Fibroblast of mammary gland (primary cell): Measurements from ENCODE around the gene IL10RA.
A peak's percentile ranks its signal among the peaks of the same experiment; 100 is the strongest.
"Not testable (repeated sequence)": the region's sequence is repeated elsewhere in the genome, so short reads cannot be mapped to it uniquely, and the experiment has no call there.

Source experiments
- DNase-seq: peaks from one replicate; pipeline ENCODE4 v3.0.0-alpha.2; 2010; ENCODE audit warnings: low read depth
- H3K4me3 ChIP-seq: 2 replicates; pipeline ENCODE4 v1.5.1; 2011; ENCODE audit warnings: low read depth, mild to moderate bottlenecking, low read length, moderate library complexity; ENCODE audit not compliant: control insufficient read depth
- TF ChIP-seq, protein P1 (sequence below): conservative IDR thresholded peaks from 2 replicates; pipeline ENCODE4 v1.5.1; 2011; ENCODE audit warnings: low read depth, low read length, inconsistent platforms; ENCODE audit not compliant: control insufficient read depth, insufficient read depth

The IL10RA gene

DNA sequence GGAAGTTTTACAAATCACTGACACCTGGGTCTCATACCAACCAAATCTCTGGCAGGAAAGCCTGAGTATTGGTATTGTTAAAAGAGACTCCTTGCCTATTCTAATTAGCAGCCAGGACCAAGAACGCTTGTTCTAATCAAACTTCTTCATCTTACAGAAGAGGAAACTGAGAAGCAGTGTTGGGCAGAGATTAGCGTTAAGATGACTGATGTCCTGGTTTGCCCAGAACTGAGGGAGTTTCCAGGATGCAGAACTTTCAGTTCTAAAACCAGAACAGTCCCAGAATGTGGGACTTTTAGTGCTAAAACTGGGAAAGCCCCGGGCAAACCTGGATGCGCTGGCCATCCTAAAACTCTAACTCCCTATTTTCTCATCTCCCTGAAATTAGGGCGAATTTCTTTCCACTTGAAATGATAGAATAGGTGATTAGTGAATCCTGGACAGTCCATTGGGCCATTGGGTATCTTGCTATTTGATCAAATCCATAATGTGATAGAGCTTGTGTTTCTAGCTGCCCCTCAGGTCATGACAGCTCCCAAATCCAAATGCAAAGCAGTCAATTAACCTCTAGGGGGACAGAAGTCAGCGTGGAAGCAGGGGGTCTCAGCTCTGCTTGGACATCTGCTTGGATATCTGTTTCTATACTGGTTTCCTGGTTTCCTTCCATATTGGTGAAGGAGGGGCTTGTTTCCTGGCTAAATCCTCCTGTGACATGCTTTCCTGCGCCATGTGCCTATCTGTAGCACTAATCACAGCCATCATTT lies 41.0 kb upstream of the IL10RA start:
- H3K4me3 ChIP-seq: no peak overlapping the region
- no peak for DNase-seq
- TF ChIP-seq, protein P1, sequence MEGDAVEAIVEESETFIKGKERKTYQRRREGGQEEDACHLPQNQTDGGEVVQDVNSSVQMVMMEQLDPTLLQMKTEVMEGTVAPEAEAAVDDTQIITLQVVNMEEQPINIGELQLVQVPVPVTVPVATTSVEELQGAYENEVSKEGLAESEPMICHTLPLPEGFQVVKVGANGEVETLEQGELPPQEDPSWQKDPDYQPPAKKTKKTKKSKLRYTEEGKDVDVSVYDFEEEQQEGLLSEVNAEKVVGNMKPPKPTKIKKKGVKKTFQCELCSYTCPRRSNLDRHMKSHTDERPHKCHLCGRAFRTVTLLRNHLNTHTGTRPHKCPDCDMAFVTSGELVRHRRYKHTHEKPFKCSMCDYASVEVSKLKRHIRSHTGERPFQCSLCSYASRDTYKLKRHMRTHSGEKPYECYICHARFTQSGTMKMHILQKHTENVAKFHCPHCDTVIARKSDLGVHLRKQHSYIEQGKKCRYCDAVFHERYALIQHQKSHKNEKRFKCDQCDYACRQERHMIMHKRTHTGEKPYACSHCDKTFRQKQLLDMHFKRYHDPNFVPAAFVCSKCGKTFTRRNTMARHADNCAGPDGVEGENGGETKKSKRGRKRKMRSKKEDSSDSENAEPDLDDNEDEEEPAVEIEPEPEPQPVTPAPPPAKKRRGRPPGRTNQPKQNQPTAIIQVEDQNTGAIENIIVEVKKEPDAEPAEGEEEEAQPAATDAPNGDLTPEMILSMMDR: peak; percentile 10

DNA sequence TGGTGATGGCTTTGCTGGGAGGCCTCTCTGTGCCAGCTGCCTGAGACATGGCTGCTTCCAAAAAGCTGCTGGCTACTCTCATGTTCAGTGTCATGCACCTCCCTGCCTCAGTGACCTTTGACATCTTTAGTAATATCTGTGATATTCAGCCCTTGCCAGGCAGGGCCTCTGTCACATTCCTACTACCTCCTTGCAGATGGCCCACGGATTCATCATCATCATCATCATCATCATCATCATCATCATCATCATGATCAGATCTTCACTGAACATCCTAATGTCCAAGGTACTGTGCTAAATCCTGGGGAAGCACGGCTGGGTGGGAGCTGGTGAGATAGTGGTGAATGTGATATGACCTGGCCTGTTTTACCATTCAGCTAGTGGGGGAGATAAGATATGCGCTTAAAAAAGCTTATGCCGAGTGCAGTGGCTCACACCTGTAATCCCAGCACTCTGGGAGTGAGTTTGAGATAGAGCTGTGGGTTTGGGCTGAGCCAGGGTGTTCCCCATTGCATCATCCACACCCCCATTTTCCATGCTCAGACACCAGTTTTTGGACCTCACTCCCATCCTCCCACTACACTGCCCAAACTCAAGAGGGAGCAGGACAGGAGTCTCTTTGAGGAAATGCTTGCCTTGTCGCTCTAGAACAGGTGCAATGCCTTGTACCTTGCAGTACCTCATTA lies 39.9 kb upstream of the IL10RA start:
- DNase-seq: no peak
- H3K4me3 ChIP-seq: no peak overlapping the region
- TF ChIP-seq, protein P1: no peak

GRCh38 chr11:117946842-117947526 lies 39.2 kb upstream of the IL10RA start:
- no peak overlapping the region for H3K4me3 ChIP-seq
- DNase-seq: peak; percentile 96

DNA sequence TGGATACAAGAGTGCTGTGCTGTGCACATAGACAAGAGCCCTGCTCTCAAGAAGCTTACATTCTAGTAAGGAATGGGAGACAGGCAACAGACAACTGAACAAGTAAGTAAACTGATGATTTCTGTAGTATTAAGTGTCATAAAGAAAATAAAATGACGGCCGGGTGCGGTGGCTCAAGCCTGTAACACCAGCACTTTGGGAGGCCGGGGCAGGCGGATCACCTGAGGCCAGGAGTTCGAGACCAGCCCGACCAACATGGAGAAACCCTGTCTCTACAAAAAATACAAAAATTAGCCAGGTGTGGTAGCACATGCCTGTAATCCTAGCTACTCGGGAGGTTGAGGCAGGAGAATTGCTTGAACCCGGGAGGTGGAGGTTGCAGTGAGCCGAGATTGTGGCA lies 38.4 kb upstream of the IL10RA start:
- not testable (repeated sequence) for DNase-seq, H3K4me3 ChIP-seq

More at GRCh38 chr11:117946842-117947526, 39.2 kb upstream of the IL10RA start:
- TF ChIP-seq, protein P1: peak; percentile 97

- not testable (repeated sequence) for DNase-seq, H3K4me3 ChIP-seq
These were observed 37.7 kb upstream of the IL10RA start for GRCh38 chr11:117948466-117948865.

GRCh38 chr11:117949062-117949461 lies 37.1 kb upstream of the IL10RA start:
- TF ChIP-seq, protein P1: no peak
- H3K4me3 ChIP-seq: no peak overlapping the region
- no peak for DNase-seq

GRCh38 chr11:117950301-117950700 lies 35.9 kb upstream of the IL10RA start:
- TF ChIP-seq, protein P1: peak; percentile 13
- H3K4me3 ChIP-seq: no peak overlapping the region
- no peak for DNase-seq
